Activated naive CD8-positive, alpha-beta T cell treated with anti-CD3 and anti-CD28 coated beads, Interleukin-2, amount 10 ng/mL, durations not matched to agents 7 days and 5 days (primary cell): ENCODE measurements around the gene OXT. TPM values are rescaled to one million over a fixed set of nuclear protein-coding genes. Genes with fewer than 3 reads are reported as not detected.
"Not testable (repeated sequence)": the region's sequence is repeated elsewhere in the genome, so short reads cannot be mapped to it uniquely, and the experiment has no call there.

Experiments used
- ATAC-seq: fragments of 150-1000 bp; cut with Tn5 transposase; one replicate; pipeline ENCODE4 v1.10.0; 2021; ENCODE audit warnings: low read depth, moderate library complexity
- POLR2A ChIA-PET: fragments of 350-600 bp; sonication (Branson Sonifier 250); formaldehyde crosslinking; loops from one replicate; lab custom pipeline; 2021; ENCODE audit warnings: antibody characterized with exemption; lab: Charles Lee
- DNase-seq: peaks from one replicate; pipeline ENCODE4 v3.0.0; 2021
- H3K27ac Mint-ChIP-seq: one replicate; pipeline ENCODE4 v1.8.0; 2022; ENCODE audit warnings: mild to moderate bottlenecking, mixed read lengths
- H3K27me3 Mint-ChIP-seq: one replicate; pipeline ENCODE4 v1.8.0; 2022; ENCODE audit warnings: mild to moderate bottlenecking, moderate library complexity, mixed read lengths
- H3K36me3 Mint-ChIP-seq: one replicate; pipeline ENCODE4 v1.8.0; 2021; ENCODE audit warnings: mild to moderate bottlenecking, mixed read lengths
- H3K4me1 Mint-ChIP-seq: one replicate; pipeline ENCODE4 v1.8.0; 2021; ENCODE audit warnings: mixed read lengths
- H3K4me3 Mint-ChIP-seq: one replicate; pipeline ENCODE4 v1.8.0; 2022; ENCODE audit warnings: mild to moderate bottlenecking, moderate library complexity, mixed read lengths
- H3K9me3 Mint-ChIP-seq: one replicate; pipeline ENCODE4 v1.8.0; 2021; ENCODE audit warnings: mixed read lengths
- total RNA-seq, 2 experiments: library from RNA; stranded (reverse); gene quantifications; one replicate each; pipeline ENCODE4 v1.2.3, GENCODE V29; 2021

Gene OXT
- total RNA-seq, 2 experiments from 2014 or later = 0.68 to 0.89 TPM

GRCh38 chr20:3044336-3044965, 27.0 kb upstream of the OXT start:
- POLR2A ChIA-PET = interaction anchor here (1.0 to 1.4 kb wide), 2 partner anchors 172 to 186 kb away, joined by 3 to 4 read pairs; no protein-coding TSS in a partner anchor
- H3K27me3 Mint-ChIP-seq = no peaks in the 10 kb centered on the region

GRCh38 chr20:3045042-3045815, 26.2 kb upstream of the OXT start:
- Mint-ChIP-seq H3K27ac (peak overlapping the region; percentile 81), H3K4me3 (peak overlapping the region; percentile 91), H3K9me3 (no peaks in the 10 kb centered on the region), H3K36me3 (peaks cover 13% of the 10 kb centered on the region), H3K4me1 (peaks cover 19% of the 10 kb centered on the region), H3K27me3 (no peaks in the 10 kb centered on the region)
- no peak for DNase-seq
- POLR2A ChIA-PET = interaction anchor here (0.6 to 1.4 kb wide), 5 partner anchors 12 to 270 kb away, joined by 3 to 4 read pairs (median 3); no protein-coding TSS in a partner anchor
- peak; percentile 29 for ATAC-seq

More at GRCh38 chr20:3044336-3044965, 27.0 kb upstream of the OXT start:
- ATAC-seq = no peak
- no peak for DNase-seq
- H3K36me3 Mint-ChIP-seq = peaks cover 11% of the 10 kb centered on the region
- H3K4me1 Mint-ChIP-seq = peaks cover 18% of the 10 kb centered on the region
- H3K27ac Mint-ChIP-seq = no peak overlapping the region
- no peaks in the 10 kb centered on the region for H3K9me3 Mint-ChIP-seq
- no peak overlapping the region for H3K4me3 Mint-ChIP-seq

- Mint-ChIP-seq H3K27ac (peak within 1 kb of the TSS; percentile 81), H3K36me3 (peaks cover 13% of the 10 kb centered on the region), H3K4me3 (peak within 1 kb of the TSS; percentile 91), H3K4me1 (peaks cover 15% of the 10 kb centered on the region), H3K27me3 (no peaks in the 10 kb centered on the region), H3K9me3 (no peaks in the 10 kb centered on the region)
- DNase-seq (peak; percentile 90), ATAC-seq (peak; percentile 92)
- POLR2A ChIA-PET = interaction anchor here (1.0 to 1.4 kb wide), 3 partner anchors 110 to 175 kb away, joined by 3 to 4 read pairs (median 3); no protein-coding TSS in a partner anchor
Measured at GRCh38 chr20:3045816-3046676, 25.4 kb upstream of the OXT start, which contains the start of gene MRPS26. TSS of gene MRPS26 (plus strand) at chr20:3046052. CDS start at chr20:3046069, 17 bp downstream.

- POLR2A ChIA-PET = interaction anchor here (0.6 kb wide), 1 partner anchor 32 kb away, joined by 3 read pairs; no protein-coding TSS in a partner anchor
- H3K4me1 Mint-ChIP-seq = peaks cover 22% of the 10 kb centered on the region
- peak overlapping the region; percentile 91 for H3K4me3 Mint-ChIP-seq
- DNase-seq (no peak), ATAC-seq (no peak)
- H3K27me3 Mint-ChIP-seq = no peaks in the 10 kb centered on the region
- peak overlapping the region; percentile 67 for H3K27ac Mint-ChIP-seq
- H3K9me3 Mint-ChIP-seq = no peaks in the 10 kb centered on the region
- peaks cover 10% of the 10 kb centered on the region for H3K36me3 Mint-ChIP-seq
Measured at GRCh38 chr20:3046677-3047462, 24.6 kb upstream of the OXT start.

- H3K4me1 Mint-ChIP-seq = peaks cover 23% of the 10 kb centered on the region
- peaks cover 10% of the 10 kb centered on the region for H3K36me3 Mint-ChIP-seq
- H3K9me3 Mint-ChIP-seq = no peaks in the 10 kb centered on the region
- no peaks in the 10 kb centered on the region for H3K27me3 Mint-ChIP-seq
- peak overlapping the region; percentile 91 for H3K4me3 Mint-ChIP-seq
- ATAC-seq = no peak
- DNase-seq = no peak
- H3K27ac Mint-ChIP-seq = no peak overlapping the region
- POLR2A ChIA-PET = no interaction called here
Measured at GRCh38 chr20:3047486-3048419, 23.7 kb upstream of the OXT start.

- Mint-ChIP-seq H3K27me3 (no peaks in the 10 kb centered on the region), H3K9me3 (no peaks in the 10 kb centered on the region), H3K27ac (no peak overlapping the region), H3K4me1 (peaks cover 20% of the 10 kb centered on the region), H3K36me3 (peaks cover 10% of the 10 kb centered on the region), H3K4me3 (no peak overlapping the region)
- ATAC-seq (peak; percentile 41), DNase-seq (no peak)
- POLR2A ChIA-PET = no interaction called here
Measured at GRCh38 chr20:3051385-3052019, 19.9 kb upstream of the OXT start.

- ATAC-seq = no peak
Measured at GRCh38 chr20:3059489-3059888, 11.9 kb upstream of the OXT start.

GRCh38 chr20:3064119-3064518, 7.3 kb upstream of the OXT start:
- H3K9me3 Mint-ChIP-seq, POLR2A ChIA-PET, DNase-seq, H3K36me3 Mint-ChIP-seq, ATAC-seq, H3K4me3 Mint-ChIP-seq, H3K27ac Mint-ChIP-seq, H3K4me1 Mint-ChIP-seq, H3K27me3 Mint-ChIP-seq: not testable (repeated sequence)

More at GRCh38 chr20:3059489-3059888, 11.9 kb upstream of the OXT start:
- POLR2A ChIA-PET = no interaction called here
- no peak for DNase-seq
- H3K9me3 Mint-ChIP-seq = no peaks in the 10 kb centered on the region
- no peaks in the 10 kb centered on the region for H3K27me3 Mint-ChIP-seq
- no peak overlapping the region for H3K27ac Mint-ChIP-seq
- peaks cover 2% of the 10 kb centered on the region for H3K4me1 Mint-ChIP-seq
- H3K4me3 Mint-ChIP-seq = no peak overlapping the region
- H3K36me3 Mint-ChIP-seq = no peaks in the 10 kb centered on the region

- POLR2A ChIA-PET = no interaction called here
- no peaks in the 10 kb centered on the region for H3K9me3 Mint-ChIP-seq
- no peak for ATAC-seq
- H3K4me3 Mint-ChIP-seq = no peak overlapping the region
- no peak for DNase-seq
- H3K27me3 Mint-ChIP-seq = peaks cover 2% of the 10 kb centered on the region
- no peak overlapping the region for H3K27ac Mint-ChIP-seq
- no peaks in the 10 kb centered on the region for H3K36me3 Mint-ChIP-seq
- peaks cover 7% of the 10 kb centered on the region for H3K4me1 Mint-ChIP-seq
Measured at GRCh38 chr20:3067139-3068014, 4.0 kb upstream of the OXT start.

- Mint-ChIP-seq H3K4me1 (peaks cover 10% of the 10 kb centered on the region), H3K9me3 (no peaks in the 10 kb centered on the region), H3K27me3 (peaks cover 6% of the 10 kb centered on the region), H3K27ac (no peak overlapping the region), H3K4me3 (no peak overlapping the region), H3K36me3 (no peaks in the 10 kb centered on the region)
- ATAC-seq (no peak), DNase-seq (no peak)
- POLR2A ChIA-PET = no interaction called here
Measured at GRCh38 chr20:3068075-3068474, 3.3 kb upstream of the OXT start.
